SH-SY5Y (cell line): ENCODE results near the gene COQ10B.

Source experiments
- GATA2 ChIP-seq: IDR thresholded peaks from 2 replicates; pipeline ENCODE4 v1.6.1; 2011; ENCODE audit warnings: mild to moderate bottlenecking, low read depth, low read length
- GATA3 ChIP-seq: IDR thresholded peaks from 2 replicates; pipeline ENCODE4 v1.6.1; 2011; ENCODE audit warnings: low read depth, mild to moderate bottlenecking, low read length, moderate library complexity

DNA sequence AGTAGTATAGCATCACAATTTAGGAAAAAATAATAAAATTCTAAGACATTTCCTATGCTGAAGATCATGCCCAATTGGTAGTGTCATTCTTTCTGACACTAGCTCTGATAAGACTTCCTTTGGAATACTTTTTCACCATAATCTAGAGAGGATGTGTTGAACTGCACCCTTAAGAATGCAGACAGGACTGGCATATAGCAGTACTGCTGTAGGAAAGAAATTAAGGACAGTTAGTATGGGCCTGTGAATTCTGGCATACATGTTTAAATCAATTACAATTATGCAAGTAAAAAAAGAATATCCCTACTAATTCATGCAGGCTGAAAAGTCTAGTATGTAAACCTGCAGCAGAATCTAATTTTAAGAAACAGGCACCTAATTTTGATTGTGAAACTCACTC is 33.9 kb upstream of the COQ10B start:
- TF ChIP-seq GATA3: no peak
- no peak for TF ChIP-seq GATA2
